WTC11 (cell line): Measurements from ENCODE around the gene ADD1.

ENCODE experiments used
- AFF4 ChIP-seq: sonication (generic); formaldehyde crosslinking; IDR thresholded peaks from 2 replicates; pipeline ENCODE4 v1.8.1; 2023; ENCODE audit warnings: mild to moderate bottlenecking, missing genetic modification reagents, borderline replicate concordance
- ATF1 ChIP-seq: sonication (generic); formaldehyde crosslinking; IDR thresholded peaks from 2 replicates; pipeline ENCODE4 v1.8.1; 2023; ENCODE audit warnings: mild to moderate bottlenecking, moderate library complexity, missing genetic modification reagents
- CTCF ChIP-seq: fragments of 200-600 bp; IDR thresholded peaks from 2 replicates; pipeline ENCODE4 v1.8.0; 2022; ENCODE audit warnings: antibody characterized with exemption
- FOXK1 ChIP-seq: sonication (generic); formaldehyde crosslinking; IDR thresholded peaks from 2 replicates; pipeline ENCODE4 v1.8.0; 2022; ENCODE audit warnings: mild to moderate bottlenecking, moderate library complexity, missing genetic modification reagents
- KAT7 ChIP-seq: sonication (generic); formaldehyde crosslinking; IDR thresholded peaks from 2 replicates; pipeline ENCODE4 v1.8.1; 2023; ENCODE audit warnings: missing genetic modification reagents, mild to moderate bottlenecking, borderline replicate concordance
- NR2C2 ChIP-seq: sonication (generic); formaldehyde crosslinking; IDR thresholded peaks from 2 replicates; pipeline ENCODE4 v1.8.0; 2022; ENCODE audit warnings: mild to moderate bottlenecking, missing genetic modification reagents
- ZNF232 ChIP-seq: sonication (generic); formaldehyde crosslinking; IDR thresholded peaks from 2 replicates; pipeline ENCODE4 v1.8.0; 2022; ENCODE audit warnings: mild to moderate bottlenecking, missing genetic modification reagents
- TF ChIP-seq, protein P1 (sequence below): fragments of 250-450 bp; sonication (Bioruptor Pico); IDR thresholded peaks from 2 replicates; pipeline ENCODE4 v1.9.0; 2021; ENCODE audit warnings: mild to moderate bottlenecking
- TF ChIP-seq, protein P2 (sequence below): sonication (generic); formaldehyde crosslinking; IDR thresholded peaks from 2 replicates; pipeline ENCODE4 v1.8.1; 2022; ENCODE audit warnings: mild to moderate bottlenecking, moderate library complexity, missing genetic modification reagents

DNA sequence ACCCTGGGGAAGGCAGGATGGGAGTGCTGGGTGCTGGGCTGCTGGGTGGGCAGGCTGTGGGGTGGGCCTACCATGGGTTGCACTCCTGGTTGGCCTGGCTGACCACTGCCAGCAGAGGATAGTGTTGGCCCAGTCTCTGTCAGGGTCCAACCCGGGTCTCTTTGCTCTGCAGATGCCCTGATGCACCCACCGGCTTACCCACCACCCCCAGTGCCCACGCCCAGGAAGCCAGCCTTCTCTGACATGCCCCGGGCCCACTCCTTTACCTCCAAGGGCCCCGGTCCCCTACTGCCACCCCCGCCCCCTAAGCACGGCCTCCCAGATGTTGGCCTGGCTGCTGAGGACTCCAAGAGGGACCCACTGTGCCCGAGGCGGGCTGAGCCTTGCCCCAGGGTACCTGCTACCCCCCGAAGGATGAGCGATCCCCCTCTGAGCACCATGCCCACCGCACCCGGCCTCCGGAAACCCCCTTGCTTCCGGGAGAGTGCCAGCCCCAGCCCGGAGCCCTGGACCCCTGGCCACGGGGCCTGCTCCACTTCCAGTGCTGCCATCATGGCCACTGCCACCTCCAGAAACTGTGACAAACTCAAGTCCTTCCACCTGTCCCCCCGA, 14.2 kb upstream of the ADD1 start:
- TF ChIP-seq CTCF (no peak), ATF1 (CRISPR knock-in tag) (no peak), FOXK1 (CRISPR knock-in tag) (no peak), AFF4 (CRISPR knock-in tag) (no peak), NR2C2 (CRISPR knock-in tag) (no peak), KAT7 (CRISPR knock-in tag) (no peak), ZNF232 (CRISPR knock-in tag) (no peak)
- TF ChIP-seq, protein P1, sequence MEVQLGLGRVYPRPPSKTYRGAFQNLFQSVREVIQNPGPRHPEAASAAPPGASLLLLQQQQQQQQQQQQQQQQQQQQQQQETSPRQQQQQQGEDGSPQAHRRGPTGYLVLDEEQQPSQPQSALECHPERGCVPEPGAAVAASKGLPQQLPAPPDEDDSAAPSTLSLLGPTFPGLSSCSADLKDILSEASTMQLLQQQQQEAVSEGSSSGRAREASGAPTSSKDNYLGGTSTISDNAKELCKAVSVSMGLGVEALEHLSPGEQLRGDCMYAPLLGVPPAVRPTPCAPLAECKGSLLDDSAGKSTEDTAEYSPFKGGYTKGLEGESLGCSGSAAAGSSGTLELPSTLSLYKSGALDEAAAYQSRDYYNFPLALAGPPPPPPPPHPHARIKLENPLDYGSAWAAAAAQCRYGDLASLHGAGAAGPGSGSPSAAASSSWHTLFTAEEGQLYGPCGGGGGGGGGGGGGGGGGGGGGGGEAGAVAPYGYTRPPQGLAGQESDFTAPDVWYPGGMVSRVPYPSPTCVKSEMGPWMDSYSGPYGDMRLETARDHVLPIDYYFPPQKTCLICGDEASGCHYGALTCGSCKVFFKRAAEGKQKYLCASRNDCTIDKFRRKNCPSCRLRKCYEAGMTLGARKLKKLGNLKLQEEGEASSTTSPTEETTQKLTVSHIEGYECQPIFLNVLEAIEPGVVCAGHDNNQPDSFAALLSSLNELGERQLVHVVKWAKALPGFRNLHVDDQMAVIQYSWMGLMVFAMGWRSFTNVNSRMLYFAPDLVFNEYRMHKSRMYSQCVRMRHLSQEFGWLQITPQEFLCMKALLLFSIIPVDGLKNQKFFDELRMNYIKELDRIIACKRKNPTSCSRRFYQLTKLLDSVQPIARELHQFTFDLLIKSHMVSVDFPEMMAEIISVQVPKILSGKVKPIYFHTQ (CRISPR knock-in tag) = no peak
- TF ChIP-seq, protein P2, sequence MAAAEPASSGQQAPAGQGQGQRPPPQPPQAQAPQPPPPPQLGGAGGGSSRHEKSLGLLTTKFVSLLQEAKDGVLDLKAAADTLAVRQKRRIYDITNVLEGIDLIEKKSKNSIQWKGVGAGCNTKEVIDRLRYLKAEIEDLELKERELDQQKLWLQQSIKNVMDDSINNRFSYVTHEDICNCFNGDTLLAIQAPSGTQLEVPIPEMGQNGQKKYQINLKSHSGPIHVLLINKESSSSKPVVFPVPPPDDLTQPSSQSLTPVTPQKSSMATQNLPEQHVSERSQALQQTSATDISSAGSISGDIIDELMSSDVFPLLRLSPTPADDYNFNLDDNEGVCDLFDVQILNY (CRISPR knock-in tag) = no peak
